HG03039 (cell line): Measurements from ENCODE around the gene AP1B1.

Source experiments
- ATAC-seq: cut with Tn5 transposase; IDR thresholded peaks from one replicate; pipeline ENCODE4 v1.9.1; 2021; ENCODE audit warnings: mild to moderate bottlenecking, moderate library complexity; ENCODE audit not compliant: unreplicated experiment

AP1B1 gene

GRCh38 chr22:29301716-29302401 is 86.5 kb downstream of the AP1B1 start:
- ATAC-seq: no peak

- no peak for ATAC-seq
Observed at GRCh38 chr22:29300807-29301601, 87.4 kb downstream of the AP1B1 start.

GRCh38 chr22:29300467-29300806 is 87.9 kb downstream of the AP1B1 start:
- ATAC-seq: no peak

GRCh38 chr22:29299136-29299900 is 89.1 kb downstream of the AP1B1 start:
- ATAC-seq: no peak

GRCh38 chr22:29298641-29299040 is 89.7 kb downstream of the AP1B1 start:
- ATAC-seq: no peak

- no peak for ATAC-seq
Observed at GRCh38 chr22:29292379-29292778, 96.0 kb downstream of the AP1B1 start.

- ATAC-seq: no peak
Observed at GRCh38 chr22:29291215-29291614, 97.2 kb downstream of the AP1B1 start.

- no peak for ATAC-seq
Observed at GRCh38 chr22:29290061-29290460, 98.3 kb downstream of the AP1B1 start.

- no peak for ATAC-seq
Observed at GRCh38 chr22:29288837-29289236, 99.5 kb downstream of the AP1B1 start.

- ATAC-seq: no peak
Observed at GRCh38 chr22:29284196-29284595, 104.2 kb downstream of the AP1B1 start.

- no peak for ATAC-seq
Observed at GRCh38 chr22:29277927-29278326, 110.4 kb downstream of the AP1B1 start.
